Left renal pelvis (tissue), 4 donors: ENCODE data around the gene DCAF6. TPM values are rescaled to one million over a fixed set of nuclear protein-coding genes. Genes with fewer than 3 reads are reported as not detected.
A peak's percentile ranks its signal among the peaks of the same experiment; 100 is the strongest.
"Not testable (repeated sequence)": the region's sequence is repeated elsewhere in the genome, so short reads cannot be mapped to it uniquely, and the experiment has no call there.

Experiments used
- DNase-seq, 4 donors: peaks; one replicate each; pipeline ENCODE4 v3.0.0-alpha.2; 2013; ENCODE audit warnings: low read depth in 4 of 4, low spot score in 3 of 4
- polyA plus RNA-seq, 4 donors: library from polyadenylated mRNA; unstranded; fragments of 120-200 nt; gene quantifications; one replicate each; pipeline ENCODE4 v1.2.1, GENCODE V29; 2013; ENCODE audit not compliant: insufficient read length in 4 of 4

Gene DCAF6
- polyA plus RNA-seq, 4 donors: 57.1 to 79.0 (median 77.6) TPM

DNA sequence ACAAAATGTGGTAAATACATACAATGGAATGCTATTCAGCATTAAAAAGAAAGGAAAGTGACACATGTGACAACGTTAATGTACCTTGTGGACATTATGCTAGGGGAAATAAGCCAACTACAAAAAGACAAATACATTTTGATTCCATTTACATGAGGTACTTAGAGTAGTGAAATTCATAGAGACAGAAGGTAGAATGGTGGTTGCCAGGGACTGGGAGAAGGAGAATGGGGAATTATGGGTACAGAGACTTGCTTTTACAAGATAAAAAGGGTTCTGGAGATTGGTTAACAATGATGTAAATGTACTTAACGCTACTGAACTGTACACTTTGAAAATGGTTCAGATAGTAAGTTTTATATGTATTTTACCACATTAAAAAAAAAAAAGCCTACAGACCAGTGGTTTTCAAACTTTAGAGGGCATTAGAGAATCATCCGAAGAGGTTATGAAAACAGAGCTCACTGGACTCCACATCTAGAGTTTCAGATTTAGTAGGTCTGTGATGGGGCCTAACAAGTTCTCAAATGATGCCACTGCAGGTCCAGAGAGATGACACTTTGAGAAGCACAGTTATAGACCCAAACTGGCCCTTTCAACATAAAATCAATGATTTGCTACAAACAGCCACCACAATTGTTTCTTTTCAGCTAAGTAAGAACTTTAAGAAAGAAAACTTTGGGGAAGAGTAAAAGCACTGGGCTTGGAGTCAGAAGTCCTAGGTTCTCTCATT lies 13.0 kb upstream of the DCAF6 start:
- no peak for DNase-seq

GRCh38 chr1:167924102-167924501 lies 12.4 kb upstream of the DCAF6 start:
- no peak for DNase-seq

DNA sequence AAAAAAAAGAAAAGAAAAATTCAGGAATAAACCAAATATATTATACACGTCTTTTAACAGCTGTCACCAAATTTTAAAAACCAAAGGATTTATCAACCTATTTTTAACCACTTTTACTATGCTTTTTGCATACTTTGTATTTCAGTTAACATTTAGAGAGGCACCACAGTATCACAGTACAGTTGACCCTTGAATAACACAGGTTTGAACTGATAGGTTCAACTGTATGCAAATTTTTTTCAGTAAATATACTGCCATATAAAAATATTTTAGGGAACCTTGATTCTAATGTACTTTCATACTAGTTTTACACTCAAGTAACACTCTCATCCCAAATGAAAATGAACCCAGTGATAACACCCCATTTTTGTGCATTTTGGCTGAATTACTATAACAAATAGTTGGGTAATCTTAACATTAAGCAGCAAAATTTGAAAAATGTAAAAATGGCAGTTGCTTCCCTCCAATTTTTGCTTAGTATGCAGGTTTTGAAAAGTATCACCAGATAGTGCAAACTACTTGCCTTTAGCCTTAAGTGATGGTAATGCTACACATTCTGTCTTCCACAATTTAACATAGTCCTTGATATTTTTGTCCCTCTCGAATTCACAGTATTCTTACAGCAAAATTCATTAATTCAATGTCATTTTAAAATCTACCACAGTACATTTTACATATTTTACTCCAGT lies 11.8 kb upstream of the DCAF6 start:
- DNase-seq: no peak

- no peak for DNase-seq
Observed at GRCh38 chr1:167926486-167926997, 9.9 kb upstream of the DCAF6 start.

- DNase-seq: no peak
Observed at GRCh38 chr1:167927046-167927754, 9.3 kb upstream of the DCAF6 start.

- no peak for DNase-seq
Observed at GRCh38 chr1:167928457-167928852, 8.0 kb upstream of the DCAF6 start.

GRCh38 chr1:167928919-167929318 lies 7.6 kb upstream of the DCAF6 start:
- DNase-seq: not testable (repeated sequence)

DNA sequence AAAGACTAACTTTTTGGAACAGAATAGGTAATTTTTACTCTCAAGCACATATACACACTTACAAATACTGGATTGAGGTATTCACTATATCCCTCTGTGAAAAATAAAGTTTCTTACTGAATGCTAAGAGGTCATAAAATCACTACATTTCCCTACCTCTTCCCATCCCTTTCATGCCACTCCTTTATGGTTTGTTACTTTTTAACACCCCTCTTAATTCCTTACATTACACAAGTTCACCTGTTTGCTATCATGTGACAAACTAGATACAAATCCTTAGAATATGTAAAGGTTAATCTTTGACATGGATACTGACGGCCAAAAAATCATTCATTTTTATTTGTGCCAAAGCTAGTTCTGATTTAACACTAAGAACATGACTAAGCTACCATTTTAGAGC lies 6.8 kb upstream of the DCAF6 start:
- no peak for DNase-seq

- DNase-seq: no peak
Observed at GRCh38 chr1:167933788-167934187, 2.7 kb upstream of the DCAF6 start.

DNA sequence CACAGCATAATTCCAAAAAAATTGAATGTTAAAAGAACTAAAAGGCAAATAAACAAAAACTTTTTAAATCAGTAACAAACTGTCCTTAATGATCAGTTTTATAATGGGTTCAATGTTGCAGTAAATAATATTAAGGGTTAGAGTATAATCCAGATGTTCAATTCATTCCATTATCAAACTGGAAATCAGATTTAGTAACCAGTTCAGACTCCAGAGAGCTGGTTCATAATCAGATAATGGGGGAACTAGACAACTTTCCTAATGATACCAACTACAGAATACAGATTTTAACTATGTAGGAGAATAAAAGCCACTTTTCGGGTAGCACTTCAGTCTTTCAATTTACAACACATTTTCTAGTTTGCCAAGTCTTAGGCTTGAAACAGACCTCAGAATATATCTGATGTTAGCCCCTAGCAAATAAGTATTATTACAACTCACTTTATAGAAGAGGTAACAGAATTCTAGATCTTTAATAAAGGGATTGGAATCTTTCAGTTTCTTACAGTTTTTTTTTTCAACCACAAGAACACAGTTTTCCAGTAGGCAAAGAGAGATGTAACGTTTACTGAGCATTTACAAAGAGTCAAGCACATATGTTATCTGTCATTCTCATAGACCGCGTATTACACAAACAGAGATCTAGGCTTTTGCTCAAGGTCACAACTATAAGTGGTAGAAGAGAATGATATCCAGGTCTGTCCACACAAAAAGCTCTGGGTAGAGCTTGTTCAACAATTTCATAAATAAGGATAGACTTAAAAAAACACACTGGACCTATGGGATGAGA lies 1.9 kb upstream of the DCAF6 start:
- DNase-seq: no peak

DNA sequence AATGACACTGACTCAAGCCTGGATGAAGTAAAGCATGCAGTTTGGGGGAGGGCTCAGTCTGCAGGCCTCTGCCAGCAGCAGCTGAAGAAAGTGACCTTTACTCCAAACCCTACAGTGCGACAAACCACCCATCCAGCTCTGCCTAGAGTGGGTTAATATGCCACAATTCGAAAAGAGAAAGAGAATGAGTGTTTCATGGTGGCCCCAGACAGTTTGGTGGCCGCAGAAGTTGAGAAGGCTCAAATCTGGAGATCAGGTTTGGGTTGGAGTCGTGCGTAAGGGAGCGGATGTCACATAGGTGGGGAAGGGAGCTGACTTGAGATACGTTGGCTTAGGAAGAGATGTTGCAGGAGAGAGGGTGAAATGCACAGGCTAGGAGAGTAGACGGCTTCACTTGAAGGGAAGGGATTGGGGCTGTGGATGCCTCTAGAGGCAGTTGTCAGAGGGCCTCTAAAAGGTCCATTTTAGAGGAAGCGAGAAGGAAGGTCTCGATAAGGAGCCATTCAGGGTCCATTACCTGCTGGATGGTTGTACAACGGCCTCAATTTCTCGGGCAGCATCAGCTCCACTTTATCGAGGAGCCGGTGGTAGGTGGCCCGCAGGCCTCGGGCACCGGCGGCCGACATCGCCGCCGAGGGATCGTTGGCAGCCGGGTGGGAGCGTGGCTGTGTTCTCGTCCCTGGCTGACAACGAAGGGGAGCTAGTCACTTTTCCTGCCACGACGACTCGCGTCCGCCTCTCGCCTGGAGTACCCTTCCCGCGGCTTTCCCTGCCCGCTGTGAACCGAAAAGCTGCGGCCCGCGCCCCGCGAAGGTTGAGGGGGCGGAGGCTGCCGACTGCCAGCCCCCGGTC lies 1.0 kb upstream of the DCAF6 start:
- peak in 2 of 4 donors; percentile 27 to 64 for DNase-seq

- peak; percentile 60 to 69 (median 64) for DNase-seq
Observed at GRCh38 chr1:167936930-167937708, 636 bp downstream of the DCAF6 start, which contains the start of gene MPC2. MPC2 (minus strand) TSS chr1:167937072; CDS start chr1:167935841, 1,231 bp downstream.

DNA sequence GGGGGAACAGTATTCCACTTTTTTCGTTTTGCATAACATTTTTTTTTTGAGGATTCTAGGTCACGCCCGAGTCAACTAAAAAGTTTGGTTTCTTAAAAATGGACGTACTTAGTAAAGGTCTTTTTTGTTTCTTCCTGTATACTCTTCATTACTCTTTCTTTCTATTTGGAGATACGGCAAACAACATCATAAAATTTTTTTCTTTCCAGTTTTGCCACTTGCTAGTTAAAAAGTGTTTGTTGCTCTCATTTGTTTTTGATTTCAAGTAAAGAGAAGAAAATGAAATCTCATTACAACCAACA lies 1.2 kb downstream of the DCAF6 start:
- DNase-seq: no peak

GRCh38 chr1:167938080-167938636 lies 1.7 kb downstream of the DCAF6 start:
- DNase-seq: no peak

GRCh38 chr1:167940264-167940663 lies 3.8 kb downstream of the DCAF6 start:
- DNase-seq: no peak

- no peak for DNase-seq
Observed at GRCh38 chr1:167943541-167943940, 7.1 kb downstream of the DCAF6 start.

GRCh38 chr1:167947733-167948132 lies 11.2 kb downstream of the DCAF6 start:
- DNase-seq: no peak

GRCh38 chr1:167949785-167950184 lies 13.3 kb downstream of the DCAF6 start:
- no peak for DNase-seq

DNA sequence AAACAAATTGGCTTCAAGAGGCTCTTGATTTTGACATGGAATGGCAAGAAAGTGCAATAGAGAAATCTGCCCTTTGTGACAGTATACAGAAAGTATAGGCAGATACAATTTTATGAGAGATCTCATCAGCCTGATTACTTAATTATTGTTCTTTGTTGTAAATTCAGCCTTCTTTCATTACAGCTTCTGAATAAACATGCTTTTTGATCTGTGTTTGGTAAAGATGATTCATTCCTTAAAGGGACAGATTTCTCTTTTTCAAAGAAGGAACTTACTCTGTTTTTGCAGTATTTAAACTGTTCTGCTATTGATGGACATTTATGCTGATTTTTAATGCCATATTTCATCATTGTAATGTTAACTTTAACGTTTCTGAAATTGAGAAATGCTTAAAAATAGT lies 14.1 kb downstream of the DCAF6 start:
- no peak for DNase-seq
